Stromal cell of bone marrow (primary cell): ENCODE data around the gene PNKD.

Source experiments
- DNase-seq: peaks from one replicate; pipeline ENCODE4 v3.0.0-alpha.2; 2012; ENCODE audit warnings: low read depth

PNKD gene

DNA sequence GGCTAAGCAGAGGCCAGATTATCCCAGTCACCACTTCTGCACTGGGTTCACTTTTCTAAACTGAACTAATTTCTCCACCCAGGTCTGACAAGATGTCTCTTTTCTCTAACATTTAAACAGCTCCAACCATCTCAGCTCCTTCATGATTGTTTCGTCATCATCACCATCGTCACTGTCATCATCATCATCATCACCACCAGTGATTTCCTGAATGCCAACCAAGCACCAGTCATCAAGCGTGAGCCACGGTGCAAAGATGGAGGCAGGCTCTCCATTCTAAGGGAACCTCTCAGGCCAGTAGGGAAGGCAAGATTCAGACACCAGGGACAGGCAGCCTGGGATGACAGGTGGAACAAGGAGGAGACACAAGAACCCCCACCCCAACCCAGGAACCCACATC is 47.5 kb downstream of the PNKD start:
- no peak for DNase-seq

GRCh38 chr2:218318241-218318640 is 47.9 kb downstream of the PNKD start:
- DNase-seq = no peak

DNA sequence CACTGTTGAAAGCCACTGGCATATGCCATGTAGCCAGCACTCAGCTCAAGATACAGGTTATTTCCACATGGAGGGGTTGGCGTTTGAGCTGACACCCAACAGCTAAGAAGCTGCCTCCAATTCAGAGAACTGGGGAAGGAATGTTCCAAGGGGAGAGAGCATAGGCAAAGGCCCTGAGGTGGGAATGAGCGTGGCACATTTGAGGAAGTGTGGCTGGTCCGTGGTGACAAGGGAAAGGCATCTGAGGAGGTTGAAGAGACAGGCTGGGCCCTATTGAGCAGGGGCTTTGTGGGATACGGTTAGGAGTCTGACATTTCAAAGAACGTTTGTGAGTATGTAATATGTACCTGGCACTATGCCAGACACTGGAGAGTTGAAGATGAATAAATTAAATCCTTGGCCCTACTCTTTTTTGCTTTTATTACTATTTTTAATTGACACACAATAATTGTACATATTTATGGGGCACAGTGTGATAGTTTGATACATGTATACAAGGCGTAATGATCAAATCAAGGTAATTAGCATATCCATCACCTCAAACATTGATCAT is 49.6 kb downstream of the PNKD start:
- DNase-seq = no peak

GRCh38 chr2:218320704-218321336 is 50.5 kb downstream of the PNKD start:
- DNase-seq = no peak

- no peak for DNase-seq
Measured at GRCh38 chr2:218322768-218323525, 52.6 kb downstream of the PNKD start.

DNA sequence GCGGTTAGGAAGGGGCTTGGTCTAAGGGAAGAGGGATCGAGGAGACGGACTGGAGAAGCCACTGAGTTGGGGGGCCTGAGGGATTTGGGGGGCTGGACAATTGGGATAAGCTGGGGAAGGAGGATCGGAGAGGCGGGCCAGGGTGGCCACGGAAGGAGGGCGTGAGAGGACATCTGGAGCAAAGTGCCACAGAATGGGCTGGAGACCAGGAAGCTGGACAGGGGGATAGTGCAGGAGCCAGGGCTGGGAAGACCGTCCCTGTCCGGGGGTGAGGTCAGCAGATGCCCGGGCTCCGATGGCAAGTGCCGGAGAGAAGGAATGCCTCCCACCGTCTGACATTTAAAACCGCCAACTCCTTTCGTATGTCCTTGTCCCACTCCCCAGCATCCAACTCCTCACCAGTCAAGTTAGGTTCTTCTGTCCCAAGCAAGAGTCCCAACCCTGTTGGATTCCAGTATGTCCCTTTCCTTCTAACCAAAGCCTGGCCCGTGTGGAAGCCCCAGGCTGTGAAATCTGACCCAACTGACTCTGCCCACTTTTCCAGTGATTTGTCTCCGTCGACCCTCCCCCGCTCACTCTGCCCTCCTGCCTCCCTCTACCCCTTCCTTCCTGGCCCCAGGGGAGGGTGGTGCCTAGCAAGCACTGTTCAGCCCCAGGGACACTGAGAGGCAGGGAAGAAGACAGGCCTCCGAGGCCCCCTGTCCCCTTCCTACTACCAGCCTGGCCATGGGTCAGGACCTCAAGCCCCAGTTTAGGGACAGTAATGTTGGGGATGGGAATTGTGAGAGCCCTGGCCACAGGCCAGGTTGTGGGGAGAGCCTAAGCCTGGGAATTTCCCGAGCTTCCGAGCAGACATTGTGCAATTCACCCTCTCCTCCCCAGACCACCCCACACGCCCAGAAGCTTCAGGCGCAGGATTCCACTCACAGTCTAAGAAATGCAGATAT is 53.5 kb downstream of the PNKD start:
- DNase-seq = no peak

DNA sequence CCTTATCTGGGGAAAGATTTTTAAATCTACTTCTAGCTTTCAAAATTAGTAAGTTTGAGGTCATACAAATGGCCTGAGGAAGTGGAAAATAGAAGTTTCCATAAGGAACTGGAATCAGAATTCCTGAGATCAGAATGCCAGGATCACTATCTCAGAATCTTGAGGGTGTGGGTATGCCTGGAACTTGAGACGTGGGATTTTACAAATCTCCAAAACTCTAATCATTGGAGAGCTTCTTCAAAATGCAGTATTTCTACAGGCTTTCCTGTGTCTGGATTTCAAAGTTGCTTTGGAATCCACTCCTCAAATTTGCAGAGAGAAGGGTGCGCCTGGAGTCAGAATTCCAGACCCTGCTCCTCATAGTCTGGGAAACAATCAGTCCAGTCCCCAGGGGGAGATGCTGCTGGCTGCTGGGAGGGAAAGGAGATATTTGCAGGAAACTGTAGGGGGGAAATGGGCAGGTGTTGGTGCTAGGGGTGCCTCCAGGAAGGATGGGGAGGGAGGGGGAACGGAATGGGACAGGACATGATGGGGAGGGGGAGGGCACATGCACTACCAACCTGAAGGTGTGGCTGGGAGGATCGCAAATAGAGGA is 55.3 kb downstream of the PNKD start:
- DNase-seq = no peak

DNA sequence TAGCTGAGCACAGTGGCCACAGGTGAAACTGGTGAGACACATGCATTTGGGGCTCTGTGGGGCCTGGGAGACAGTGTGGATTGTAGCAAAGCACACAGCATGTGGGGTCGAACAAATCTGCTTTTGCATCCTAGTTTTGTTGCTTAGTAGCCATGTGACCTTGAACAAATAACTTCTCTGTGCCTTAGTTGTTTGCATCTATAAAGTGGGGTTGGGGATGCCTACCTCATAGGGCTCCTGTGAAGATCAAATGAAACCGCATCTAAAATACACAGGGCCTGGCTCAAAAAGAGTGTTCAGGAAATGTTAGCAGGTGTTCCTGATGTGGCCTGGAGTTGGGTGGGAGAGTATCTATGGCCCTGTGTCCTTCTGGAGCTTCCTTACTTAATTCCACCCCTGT is 56.0 kb downstream of the PNKD start:
- DNase-seq = no peak

- no peak for DNase-seq
Measured at GRCh38 chr2:218327451-218328210, 57.3 kb downstream of the PNKD start.

- DNase-seq = no peak
Measured at GRCh38 chr2:218328294-218328693, 58.0 kb downstream of the PNKD start.

DNA sequence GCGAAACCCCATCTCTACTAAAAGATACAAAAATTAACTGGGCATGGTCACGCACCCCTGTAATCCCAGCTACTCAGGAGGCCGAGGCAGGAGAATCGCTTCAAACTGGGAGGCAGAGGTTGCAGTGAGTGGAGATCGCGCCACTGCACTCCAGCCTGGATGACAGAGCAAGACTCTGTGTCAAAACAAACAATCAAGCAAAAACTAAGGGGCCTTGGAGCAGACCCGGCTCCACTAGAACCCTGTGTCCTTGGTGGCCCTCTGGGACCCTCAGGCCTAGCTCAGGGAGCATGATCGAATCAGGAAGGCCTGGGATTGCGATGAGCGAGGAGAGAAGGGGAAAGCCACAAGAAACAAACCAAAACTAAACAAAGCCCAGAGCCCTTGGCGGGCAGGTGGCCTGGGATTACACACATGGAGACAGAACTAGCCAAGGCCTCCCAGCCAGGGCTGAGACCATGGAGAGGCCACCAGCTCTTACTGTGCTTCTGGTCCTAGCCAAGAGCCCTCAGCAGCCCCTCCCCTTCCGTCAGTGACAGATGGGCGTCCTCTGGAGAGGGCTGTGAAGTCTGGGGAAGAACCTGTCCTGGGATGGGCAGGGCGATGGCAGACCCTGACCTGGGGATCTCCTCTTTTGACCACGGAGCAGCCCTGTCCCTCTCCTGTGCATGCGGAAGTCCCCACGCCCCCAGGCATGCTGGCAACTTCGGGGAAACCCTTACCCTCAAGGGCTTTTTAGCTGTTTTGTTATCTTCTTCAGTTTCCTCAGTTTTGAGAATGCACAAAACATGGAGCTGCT is 58.9 kb downstream of the PNKD start:
- DNase-seq = no peak

DNA sequence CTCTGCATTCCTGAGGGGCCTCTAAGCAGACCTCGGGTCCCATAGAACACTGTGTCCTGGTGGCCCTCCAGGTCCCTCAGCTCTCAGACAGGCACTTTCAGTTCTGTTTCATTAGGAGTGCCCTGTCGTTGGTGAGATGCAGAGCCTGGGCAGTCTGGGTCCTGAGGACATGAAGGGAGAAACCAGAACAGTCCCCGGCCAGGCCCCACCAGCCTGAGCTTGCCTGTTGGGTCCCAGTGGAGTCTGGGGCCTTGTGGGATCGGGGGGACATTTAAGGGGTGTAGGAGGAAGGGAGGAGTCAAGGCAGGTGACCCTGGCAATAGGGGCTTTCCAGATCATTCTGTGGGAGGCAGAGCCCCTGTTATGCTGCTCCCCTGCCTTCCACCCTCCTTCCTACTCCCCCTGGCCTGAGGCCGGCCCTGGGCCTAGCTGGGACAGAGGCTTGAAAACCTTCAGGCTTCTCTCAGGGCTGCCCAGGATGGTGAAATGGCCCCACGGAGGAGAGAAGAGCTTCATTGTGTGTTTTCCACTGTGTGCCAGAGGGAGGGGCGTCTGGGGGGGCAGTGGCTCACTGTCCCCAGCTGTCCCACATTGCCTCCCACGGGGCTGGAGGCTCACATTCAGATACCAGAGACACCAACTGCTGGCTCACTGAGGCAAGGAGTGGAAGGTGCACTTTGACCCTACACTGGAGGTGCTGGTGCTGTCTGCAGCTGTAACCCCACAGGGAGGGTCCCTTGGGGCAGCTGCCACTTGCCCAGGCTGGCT is 59.7 kb downstream of the PNKD start:
- DNase-seq = no peak

- no peak for DNase-seq
Measured at GRCh38 chr2:218331745-218332144, 61.4 kb downstream of the PNKD start.

- DNase-seq = no peak
Measured at GRCh38 chr2:218332288-218332687, 62.0 kb downstream of the PNKD start.

GRCh38 chr2:218332920-218333645 is 62.8 kb downstream of the PNKD start:
- no peak for DNase-seq

- no peak for DNase-seq
Measured at GRCh38 chr2:218334531-218334930, 64.2 kb downstream of the PNKD start.

DNA sequence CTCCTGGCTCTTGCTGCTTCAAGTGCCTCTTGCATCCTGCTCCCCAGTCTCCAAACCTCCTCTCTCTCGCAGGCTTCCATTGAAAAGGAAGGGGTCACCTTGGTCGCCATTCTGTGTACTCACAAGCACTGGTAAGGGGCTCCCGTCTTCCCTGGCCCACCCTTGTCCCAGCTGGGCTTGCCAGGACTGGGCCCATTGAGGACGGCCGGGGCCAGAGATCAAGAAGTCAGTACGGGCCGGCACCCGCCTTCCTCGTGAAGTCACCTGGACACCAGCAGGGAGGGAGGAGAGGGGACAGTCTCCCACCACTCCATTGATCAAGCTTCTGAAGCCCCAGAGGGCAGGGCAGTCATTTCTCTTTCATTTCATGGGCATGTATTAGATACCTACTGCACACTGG is 70.3 kb downstream of the PNKD start:
- DNase-seq = no peak

- DNase-seq = no peak
Measured at GRCh38 chr2:218341381-218341780, 71.1 kb downstream of the PNKD start.

DNA sequence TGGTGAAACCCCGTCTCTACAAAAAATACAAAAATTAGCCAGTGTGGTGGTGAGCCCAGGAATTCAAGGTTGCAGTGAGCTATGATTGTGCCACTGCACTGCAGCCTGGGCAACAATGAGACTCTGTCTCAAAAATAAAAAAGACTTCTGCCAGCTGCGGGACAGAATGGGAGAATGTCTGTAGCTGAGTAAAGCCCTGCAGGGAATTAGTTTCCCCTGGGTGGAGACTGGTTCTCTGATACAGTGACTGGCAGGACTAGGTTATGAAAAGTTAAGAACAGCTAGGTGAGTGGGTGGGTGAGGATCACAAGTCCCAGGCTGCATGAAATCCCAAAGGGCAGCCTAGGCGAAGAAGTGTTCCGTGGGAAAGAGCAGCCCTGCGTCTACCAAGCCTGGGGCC is 72.5 kb downstream of the PNKD start:
- DNase-seq = no peak
